H54 (cell line): Measurements from ENCODE around the gene PMS2.
"Not testable (repeated sequence)": the region's sequence is repeated elsewhere in the genome, so short reads cannot be mapped to it uniquely, and the experiment has no call there.

Source experiments
- DNase-seq: peaks from one replicate; pipeline ENCODE4 v3.0.0; 2011; ENCODE audit warnings: low spot score, mixed read lengths; ENCODE audit not compliant: insufficient read length
- FAIRE-seq: peaks from 3 replicates; lab custom pipeline; 2011; peaks lifted over from hg19 to GRCh38; lab: Jason Lieb, UNC
- POLR2A ChIP-seq: IDR thresholded peaks from 2 replicates; pipeline ENCODE4 v1.6.1; 2011; ENCODE audit warnings: low read depth, mild to moderate bottlenecking, low read length

Gene PMS2

DNA sequence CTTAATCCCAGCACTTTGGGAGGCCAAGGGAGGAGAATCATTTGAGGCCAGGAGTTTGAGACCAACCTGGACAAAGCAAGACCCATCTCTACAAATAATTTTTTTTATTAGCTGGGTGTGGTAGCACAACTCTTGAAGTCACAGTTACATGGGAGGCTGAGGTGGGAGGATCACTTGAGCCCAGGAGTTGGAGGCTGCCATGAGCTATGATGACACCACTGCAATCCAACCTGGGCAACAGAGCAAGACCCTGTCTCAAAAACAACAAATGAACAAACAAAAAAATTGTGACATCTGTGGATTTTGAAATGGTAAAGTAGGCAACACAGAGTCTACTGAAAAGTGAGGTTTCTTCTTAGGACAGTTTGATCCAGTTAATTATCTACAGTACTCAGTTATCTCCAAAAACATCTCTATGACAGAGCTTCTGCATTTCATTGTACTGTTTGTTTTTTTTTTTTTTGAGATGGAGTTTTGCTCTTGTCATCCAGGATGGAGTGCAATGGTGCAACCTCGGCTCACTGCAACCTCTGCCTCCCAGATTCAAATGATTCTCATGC is 19.0 kb upstream of the PMS2 start:
- DNase-seq (no peak), FAIRE-seq (no peak)
- no peak for TF ChIP-seq POLR2A

DNA sequence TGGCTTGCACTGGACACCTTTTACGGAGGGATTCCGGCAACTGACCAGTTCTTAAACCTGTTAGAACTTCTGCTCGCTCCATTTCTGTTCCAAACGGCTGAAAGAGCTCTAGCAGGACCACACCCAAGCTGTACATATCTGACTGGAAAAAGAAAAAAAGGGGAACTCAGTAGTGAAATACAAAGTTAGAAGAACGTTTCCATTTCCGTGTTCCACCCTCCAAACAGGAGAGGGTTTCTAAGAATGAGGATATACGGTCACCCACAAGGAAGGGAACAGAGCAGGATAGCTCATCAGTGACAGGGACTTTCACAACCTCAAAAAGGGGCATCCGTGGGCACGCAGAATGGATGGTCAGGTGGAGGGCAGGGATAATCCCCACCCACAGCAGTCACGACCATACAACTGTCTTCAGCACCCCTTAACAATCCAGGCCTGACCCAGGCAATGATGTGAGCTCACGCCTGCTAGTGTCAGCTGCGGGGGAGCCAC is 18.0 kb upstream of the PMS2 start:
- no peak for TF ChIP-seq POLR2A
- no peak for DNase-seq

DNA sequence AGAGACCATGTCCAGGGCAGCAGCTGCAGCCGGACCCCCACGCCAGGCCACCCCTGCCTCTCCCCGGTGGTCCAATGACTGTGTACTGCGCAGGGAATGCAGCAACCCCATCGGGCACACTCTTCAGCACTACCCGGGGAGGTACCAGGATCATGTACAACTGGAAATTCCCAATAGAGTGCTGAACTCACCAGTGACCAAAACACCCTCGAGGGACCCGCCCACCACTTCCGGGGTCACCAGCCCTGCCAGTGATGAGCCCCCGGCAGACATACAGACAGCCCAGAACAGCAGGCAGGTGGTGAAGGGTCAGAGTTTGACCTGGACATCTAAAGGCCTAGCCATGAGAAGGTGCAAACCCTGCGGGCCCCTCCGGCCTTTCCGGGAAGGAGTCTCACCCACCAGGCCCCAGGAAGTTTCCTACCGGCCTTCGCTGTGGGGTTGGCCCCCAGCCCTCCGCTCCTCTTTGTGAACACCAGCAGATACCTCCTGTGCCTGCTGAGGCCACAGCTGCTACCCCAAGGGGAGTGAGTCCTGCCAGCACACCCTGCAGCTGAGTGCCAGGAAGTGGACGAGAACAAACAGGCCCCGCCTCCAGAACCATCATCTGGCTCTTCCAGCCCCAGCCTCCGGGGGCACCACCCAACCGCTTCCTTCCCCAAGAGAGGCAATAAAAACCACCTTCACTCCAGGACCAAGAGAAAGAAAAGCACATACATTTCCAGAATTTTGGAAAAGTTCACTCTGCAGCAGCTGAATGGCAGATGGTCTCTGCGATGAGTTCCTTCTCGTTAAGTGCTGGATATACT is 17.4 kb upstream of the PMS2 start:
- DNase-seq, result peak; percentile 94
- TF ChIP-seq POLR2A, result no peak
- no peak for FAIRE-seq

More for the DNA sequence above, 18.0 kb upstream of the PMS2 start:
- FAIRE-seq, result no peak

DNA sequence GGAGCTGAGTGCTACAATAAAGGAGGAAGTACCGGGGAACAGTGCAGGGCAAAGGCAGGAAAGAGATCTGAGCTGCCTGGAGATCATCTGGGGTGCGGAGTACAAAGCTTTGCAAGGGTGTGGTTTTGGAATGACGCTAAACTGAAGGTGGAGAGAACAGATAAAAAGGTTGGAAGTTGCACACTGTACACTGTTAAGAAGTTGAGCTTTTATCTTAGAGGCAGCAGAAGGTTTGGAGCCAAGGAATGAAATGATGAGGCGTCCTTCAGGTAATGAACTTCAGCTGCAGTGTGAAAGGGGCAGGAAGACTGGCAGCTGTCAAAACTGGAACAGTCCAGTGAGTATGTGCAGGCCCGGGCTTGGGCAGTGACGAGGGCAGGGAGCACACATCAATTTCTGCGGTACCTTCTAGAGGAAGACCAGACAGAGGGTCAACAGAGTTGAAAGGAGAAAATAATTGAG is 15.2 kb upstream of the PMS2 start:
- no peak for DNase-seq
- FAIRE-seq, result no peak
- no peak for TF ChIP-seq POLR2A

DNA sequence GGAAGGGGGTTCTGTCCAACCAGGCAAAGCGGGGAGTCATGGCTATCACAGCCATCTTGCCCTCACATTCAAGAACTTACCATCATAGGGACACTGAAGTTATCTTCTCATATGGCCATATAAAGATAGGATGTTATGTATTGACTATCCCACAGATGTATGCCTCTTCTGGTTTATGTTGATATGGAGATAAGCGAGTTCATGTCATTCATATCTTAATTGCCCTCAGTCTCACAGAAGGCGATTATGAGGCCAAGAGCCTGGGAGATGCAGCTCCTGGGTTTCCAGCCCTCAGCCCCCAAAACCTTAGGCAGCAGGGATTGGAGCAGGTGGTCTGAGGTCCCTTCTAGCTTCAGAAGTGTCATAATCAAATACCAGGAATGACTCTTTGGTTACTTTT is 13.9 kb upstream of the PMS2 start:
- DNase-seq, result no peak
- no peak for FAIRE-seq
- TF ChIP-seq POLR2A, result no peak

DNA sequence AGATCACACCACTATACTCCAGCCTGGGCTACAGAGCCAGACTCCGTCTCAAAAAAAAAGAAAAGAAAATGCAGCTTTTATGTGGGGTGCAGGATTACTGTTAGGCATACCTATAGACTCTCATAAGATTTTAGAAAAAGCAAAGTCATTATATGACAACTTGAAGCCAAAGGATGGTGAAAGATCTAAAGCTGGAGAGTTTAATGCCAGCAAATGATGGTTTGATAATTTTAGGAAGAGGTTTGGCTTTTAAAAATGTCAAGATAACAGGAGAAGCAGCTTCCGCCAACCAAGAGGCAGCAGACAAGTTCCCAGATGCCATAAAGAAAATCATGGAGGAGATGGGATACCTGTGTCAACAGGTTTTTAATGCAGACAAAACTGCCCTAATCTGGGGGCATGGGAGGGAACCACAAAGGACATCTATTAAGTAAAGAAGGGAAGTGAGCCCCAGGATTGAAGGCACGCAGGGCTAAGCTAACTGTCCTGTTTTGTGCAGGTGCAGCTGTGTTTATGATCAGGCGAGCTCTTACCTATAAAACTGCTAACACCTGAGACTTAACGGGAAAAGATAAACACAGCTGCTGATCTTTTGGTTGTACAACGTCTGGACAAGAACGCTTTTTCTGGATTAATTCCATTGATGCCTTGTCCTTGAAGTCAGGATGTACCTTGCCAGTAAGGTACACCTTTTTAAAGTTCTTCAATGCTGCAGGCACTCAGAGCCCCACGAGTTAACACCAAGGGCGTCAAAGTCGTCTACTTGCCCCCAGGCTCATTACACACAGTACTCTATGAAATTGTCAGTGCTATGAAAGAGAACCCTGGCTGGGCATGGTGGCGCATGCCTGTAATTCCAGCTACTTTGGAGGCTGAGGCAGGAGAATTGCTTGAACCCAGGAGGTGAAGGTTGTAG is 11.8 kb upstream of the PMS2 start:
- TF ChIP-seq POLR2A, result no peak
- FAIRE-seq (no peak), DNase-seq (no peak)

DNA sequence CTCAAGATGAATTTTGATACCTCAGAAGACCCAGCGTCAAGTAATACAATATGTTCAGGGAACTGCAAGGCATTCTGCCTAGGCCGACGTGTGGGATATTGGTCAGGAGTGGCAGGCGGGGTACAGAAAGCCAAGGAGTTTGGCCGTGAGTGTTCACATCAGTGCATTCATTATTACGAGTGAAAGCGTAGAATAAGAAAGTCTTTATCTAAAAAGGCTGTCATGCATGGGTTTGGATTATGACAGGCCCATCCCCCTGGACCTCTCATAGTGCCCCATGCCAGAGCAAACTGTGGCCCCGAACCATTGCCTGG is 7.8 kb upstream of the PMS2 start:
- DNase-seq (no peak), FAIRE-seq (no peak)
- TF ChIP-seq POLR2A, result no peak

DNA sequence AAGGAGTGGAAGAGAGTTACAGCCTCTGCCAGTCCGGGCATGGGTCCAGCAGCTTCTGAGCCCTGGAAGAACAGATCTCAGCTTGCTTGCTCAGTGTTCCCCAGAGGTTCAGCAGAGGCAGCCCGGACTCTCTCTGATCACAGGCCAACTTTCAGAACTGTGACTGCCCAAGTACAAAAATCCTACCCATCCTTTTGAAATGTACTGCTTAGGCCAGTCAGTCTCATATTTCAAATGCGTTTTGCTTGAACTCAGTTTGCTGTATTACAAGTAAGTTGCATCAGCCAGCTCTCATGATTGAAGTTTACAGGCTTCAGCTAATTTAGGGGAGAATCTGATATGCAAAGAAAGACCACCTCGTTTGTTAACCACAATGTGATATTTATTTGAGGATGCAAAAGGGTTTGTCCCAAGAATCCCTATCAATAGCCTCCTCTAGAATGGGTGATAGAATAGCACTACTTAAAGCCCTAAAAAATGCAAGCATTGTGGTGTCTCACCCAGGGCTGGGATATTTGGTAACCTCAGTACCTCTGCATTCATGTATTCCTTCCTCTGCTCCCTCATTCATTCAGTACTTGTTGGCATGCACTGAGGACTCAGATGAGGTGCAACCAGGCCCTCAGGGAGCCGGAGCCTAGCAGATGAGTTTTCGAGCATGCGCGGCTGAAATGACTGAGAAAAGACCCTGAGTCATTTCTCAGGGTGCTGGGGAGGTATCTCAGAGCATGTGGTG is 7.2 kb upstream of the PMS2 start:
- no peak for FAIRE-seq
- no peak for DNase-seq
- TF ChIP-seq POLR2A, result no peak

DNA sequence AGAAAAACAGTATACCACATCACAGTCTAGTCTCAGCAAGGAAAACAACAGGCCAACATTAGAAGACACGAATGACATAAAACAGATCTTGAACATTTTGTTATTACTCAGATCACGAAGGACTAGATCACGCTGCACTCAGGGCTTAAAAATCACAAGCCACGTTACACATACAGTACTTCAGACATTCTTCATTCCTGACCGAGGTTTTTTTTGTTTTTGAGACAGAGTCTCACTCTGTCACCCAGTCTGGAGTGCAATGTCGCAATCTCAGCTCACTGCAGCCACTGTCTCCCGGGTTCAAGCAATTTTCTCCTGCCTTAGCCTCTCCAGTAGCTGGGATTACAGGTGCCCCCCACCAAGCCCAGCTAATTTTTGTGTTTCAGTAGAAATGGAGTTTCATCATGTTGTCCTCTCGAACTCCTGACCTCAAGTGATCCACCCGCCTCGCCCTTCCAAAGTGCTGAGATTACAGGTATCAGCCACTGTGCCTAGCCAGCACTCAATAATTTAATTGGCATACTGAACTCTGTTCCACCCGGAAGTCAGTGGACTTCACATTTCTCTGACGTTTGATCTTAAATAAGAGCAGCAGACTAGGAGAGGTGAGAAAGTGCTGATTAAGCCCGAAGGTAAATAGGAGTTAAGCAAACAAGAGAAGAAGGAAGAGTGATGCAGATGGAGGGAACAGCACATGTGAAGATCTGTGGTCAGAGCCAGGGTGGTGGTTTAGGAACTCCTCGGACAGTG is 3.7 kb upstream of the PMS2 start:
- no peak for FAIRE-seq
- no peak for TF ChIP-seq POLR2A
- DNase-seq, result no peak

DNA sequence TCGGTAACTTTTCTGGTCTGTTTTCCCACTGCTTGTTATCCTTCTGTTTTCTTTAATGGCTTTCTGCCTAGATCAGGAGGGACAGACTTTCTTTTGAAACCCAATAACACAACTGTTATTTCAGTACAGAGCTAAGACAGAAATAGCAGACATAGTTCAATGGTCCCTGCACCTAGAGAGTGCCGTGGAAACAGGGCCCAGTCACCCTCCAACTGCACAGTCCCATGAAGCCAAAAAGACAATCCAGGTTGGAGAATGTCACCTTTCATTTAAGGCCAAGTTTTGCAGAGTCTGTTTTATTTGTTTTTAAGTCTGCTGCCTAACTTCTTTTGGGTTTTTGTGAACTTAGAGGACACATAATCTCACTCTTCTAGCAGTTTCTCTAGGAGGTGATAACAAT is 2.7 kb upstream of the PMS2 start:
- no peak for DNase-seq
- no peak for TF ChIP-seq POLR2A
- no peak for FAIRE-seq

DNA sequence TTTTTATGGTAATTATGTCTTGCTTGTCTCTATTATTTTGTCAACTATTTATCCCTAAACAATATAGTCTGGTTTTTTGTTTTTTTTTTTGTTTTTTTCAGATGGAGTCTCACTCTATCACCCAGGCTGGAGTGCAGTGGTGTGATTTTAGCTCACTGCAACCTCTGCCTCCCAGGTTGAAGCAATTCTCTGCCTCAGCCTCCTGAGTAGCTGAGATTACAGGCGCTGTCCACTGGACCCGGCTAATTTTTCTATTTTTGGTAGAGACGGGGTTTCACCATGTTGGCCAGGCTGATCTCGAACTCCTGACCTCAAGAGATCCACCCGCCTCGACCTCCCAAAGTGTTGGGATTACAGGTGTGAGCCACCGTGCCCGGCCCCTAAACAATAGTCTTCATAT is 1.5 kb upstream of the PMS2 start:
- DNase-seq, FAIRE-seq: not testable (repeated sequence)

DNA sequence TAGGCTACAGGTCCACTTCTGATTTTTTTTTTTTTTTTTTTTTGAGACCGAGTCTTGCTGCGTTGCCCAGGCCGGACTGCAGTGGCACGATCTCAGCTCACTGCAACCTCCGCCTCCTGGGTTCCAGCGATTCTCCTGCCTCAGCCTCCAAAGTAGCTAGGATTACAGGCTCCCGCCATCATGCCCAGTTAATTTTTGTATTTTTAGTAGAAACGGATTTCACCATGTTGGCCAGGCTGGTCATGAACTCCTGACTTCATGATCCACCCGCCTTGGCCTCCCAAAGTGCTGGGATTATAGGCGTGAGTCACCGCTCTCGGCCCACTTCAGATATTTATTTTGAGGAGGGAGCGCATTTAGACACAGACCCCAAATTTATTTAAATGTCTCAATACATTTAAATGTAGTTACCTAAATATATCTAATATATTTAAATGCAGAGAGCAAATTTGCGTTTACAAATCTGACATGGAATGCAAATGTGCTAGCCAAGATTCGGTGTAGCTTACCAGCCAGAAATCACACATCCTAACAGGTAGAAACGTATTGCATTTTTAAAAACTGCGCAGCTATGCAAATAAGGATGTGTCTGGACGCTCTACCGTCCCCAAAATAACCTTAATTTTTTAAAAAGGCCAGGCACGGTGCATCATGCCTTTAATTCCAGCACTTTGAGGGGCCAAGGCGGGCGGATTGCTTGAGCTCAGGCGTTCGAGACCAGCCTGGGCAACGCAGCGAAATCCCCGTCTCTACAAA is 836 bp downstream of the PMS2 start:
- not testable (repeated sequence) for DNase-seq

More for the DNA sequence above, 836 bp downstream of the PMS2 start:
- not testable (repeated sequence) for FAIRE-seq
